HepG2 (cell line): ENCODE results near the gene SLC1A5. TPM values are rescaled to one million over a fixed set of nuclear protein-coding genes. Genes with fewer than 3 reads are reported as not detected.

Experiments
- HNF4A ChIP-seq: sonication (generic); formaldehyde crosslinking; IDR thresholded peaks from 2 replicates; pipeline ENCODE4 v1.4.0; 2020; ENCODE audit warnings: missing genetic modification reagents
- IRX3 ChIP-seq: sonication (generic); formaldehyde crosslinking; IDR thresholded peaks from 2 replicates; pipeline ENCODE4 v1.8.1; 2023; ENCODE audit warnings: mild to moderate bottlenecking, low read depth, missing genetic modification reagents, borderline replicate concordance
- NBN ChIP-seq: fragments of 450-650 bp; conservative IDR thresholded peaks from 2 replicates; pipeline ENCODE4 v1.6.1; 2017
- NR3C1 ChIP-seq: sonication (generic); formaldehyde crosslinking; IDR thresholded peaks from 2 replicates; pipeline ENCODE4 v1.4.0; 2020; ENCODE audit warnings: missing genetic modification reagents
- PAWR ChIP-seq: sonication (generic); formaldehyde crosslinking; IDR thresholded peaks from 2 replicates; pipeline ENCODE4 v1.4.0; 2020; ENCODE audit warnings: missing genetic modification reagents, mild to moderate bottlenecking, borderline replicate concordance
- PHB2 ChIP-seq: fragments of 450-650 bp; IDR thresholded peaks from 2 replicates; pipeline ENCODE4 v1.6.1; 2018; ENCODE audit not compliant: partially characterized antibody
- STAT5B ChIP-seq: sonication (generic); formaldehyde crosslinking; IDR thresholded peaks from 2 replicates; pipeline ENCODE4 v1.4.0; 2020; ENCODE audit warnings: missing genetic modification reagents
- ZC3H4 ChIP-seq: sonication (generic); formaldehyde crosslinking; IDR thresholded peaks from 2 replicates; pipeline ENCODE4 v1.4.0; 2020; ENCODE audit warnings: missing genetic modification reagents, borderline replicate concordance
- ZFP36L2 ChIP-seq: sonication (generic); formaldehyde crosslinking; IDR thresholded peaks from 2 replicates; pipeline ENCODE4 v1.4.0; 2020; ENCODE audit warnings: missing genetic modification reagents
- ZMAT3 ChIP-seq: sonication (generic); formaldehyde crosslinking; conservative IDR thresholded peaks from 2 replicates; pipeline ENCODE4 v1.7.0; 2021; ENCODE audit warnings: missing genetic modification reagents
- ZNF207 ChIP-seq: fragments of 450-650 bp; IDR thresholded peaks from 2 replicates; pipeline ENCODE4 v1.6.1; 2016; ENCODE audit warnings: antibody characterized with exemption, borderline replicate concordance
- ZNF260 ChIP-seq: sonication (generic); formaldehyde crosslinking; IDR thresholded peaks from 2 replicates; pipeline ENCODE4 v1.4.0; 2020; ENCODE audit warnings: missing genetic modification reagents, low read depth, mild to moderate bottlenecking, borderline replicate concordance
- ZNF292 ChIP-seq: sonication (generic); formaldehyde crosslinking; IDR thresholded peaks from 2 replicates; pipeline ENCODE4 v1.8.1; 2022; ENCODE audit warnings: mild to moderate bottlenecking, low read depth, missing genetic modification reagents, borderline replicate concordance
- ZNF616 ChIP-seq: sonication (generic); formaldehyde crosslinking; IDR thresholded peaks from 2 replicates; pipeline ENCODE4 v1.5.0; 2020; ENCODE audit warnings: low read depth, mild to moderate bottlenecking, missing genetic modification reagents
- ZNF644 ChIP-seq: IDR thresholded peaks from 2 replicates; pipeline ENCODE4 v1.6.1; 2016; ENCODE audit warnings: low read depth
- ZSCAN31 ChIP-seq: sonication (generic); formaldehyde crosslinking; IDR thresholded peaks from 2 replicates; pipeline ENCODE4 v1.5.0; 2020; ENCODE audit warnings: low read depth, mild to moderate bottlenecking, missing genetic modification reagents
- ZSCAN9 ChIP-seq: IDR thresholded peaks from 2 replicates; pipeline ENCODE4 v1.6.1; 2016; ENCODE audit warnings: borderline replicate concordance
- polyA plus RNA-seq, 8 experiments: library from polyadenylated mRNA; depleted of rRNA in 3 of 8; stranded (reverse) in 7 of 8; unstranded in 1 of 8; fragments of >200 nt; fragmentation: Illumina TruSeq in 4 of 8; extraction: Trizol in 4 of 8; gene quantifications; 2 replicates each; pipeline versions ENCODE4 v1.2.1 to v1.2.3, GENCODE V29; 2011 to 2016; ENCODE audit warnings: low read depth in 4 of 8, missing spikeins in 1 of 8, mixed read lengths in 1 of 8; ENCODE audit not compliant: insufficient read depth in 1 of 8
- total RNA-seq, 5 experiments: library from RNA; depleted of rRNA; stranded (reverse); fragments of >200 nt; fragmentation: Illumina TruSeq; extraction: Trizol; gene quantifications; 2 replicates each; pipeline ENCODE4 v1.2.3, GENCODE V29; 2016; ENCODE audit warnings: low read depth in 1 of 5
- TF ChIP-seq, protein P1 (sequence below): sonication (generic); formaldehyde crosslinking; IDR thresholded peaks from 2 replicates; pipeline ENCODE4 v1.8.1; 2023; ENCODE audit warnings: mild to moderate bottlenecking, moderate library complexity, missing genetic modification reagents
- TF ChIP-seq, protein P2 (sequence below): sonication (generic); formaldehyde crosslinking; IDR thresholded peaks from 2 replicates; pipeline ENCODE4 v1.9.0; 2021; ENCODE audit warnings: missing genetic modification reagents, borderline replicate concordance
- TF ChIP-seq, protein P3 (sequence below): sonication (generic); formaldehyde crosslinking; IDR thresholded peaks from 2 replicates; pipeline ENCODE4 v1.5.0; 2020; ENCODE audit warnings: missing genetic modification reagents, mild to moderate bottlenecking, borderline replicate concordance
- TF ChIP-seq, protein P4 (sequence below): sonication (generic); formaldehyde crosslinking; IDR thresholded peaks from 2 replicates; pipeline ENCODE4 v1.5.1; 2020; ENCODE audit warnings: missing genetic modification reagents, mild to moderate bottlenecking, borderline replicate concordance

Gene SLC1A5
- total and polyA plus RNA-seq, 2 of the 13 experiments (the other 11 are each of a cell fraction or from before 2014, with no cell fraction given): 120 to 159 TPM

- TF ChIP-seq, protein P1, sequence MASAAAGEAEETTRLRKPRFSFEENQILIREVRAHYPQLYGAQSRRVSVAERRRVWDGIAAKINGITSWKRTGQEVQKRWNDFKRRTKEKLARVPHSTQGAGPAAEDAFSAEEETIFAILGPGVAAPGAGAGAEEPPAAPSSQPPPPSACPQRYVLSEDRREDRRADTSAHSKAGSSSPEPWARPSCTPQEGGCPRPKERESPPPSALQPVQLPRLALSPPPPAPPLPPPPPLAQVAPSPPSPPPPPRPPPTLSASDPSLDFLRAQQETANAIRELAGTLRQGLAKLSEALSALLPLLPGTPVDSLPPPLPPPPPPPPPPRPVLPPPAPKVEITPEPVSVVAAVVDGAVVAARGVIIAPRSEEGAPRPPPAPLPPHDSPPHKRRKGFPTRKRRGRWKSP: peak; percentile 46; the same call in 1 of the 2 replicates
- TF ChIP-seq ZNF644 (CRISPR knock-in tag): no peak
- no peak for TF ChIP-seq ZNF207
- TF ChIP-seq ZC3H4: no peak
- TF ChIP-seq STAT5B: no peak
- TF ChIP-seq, protein P2, sequence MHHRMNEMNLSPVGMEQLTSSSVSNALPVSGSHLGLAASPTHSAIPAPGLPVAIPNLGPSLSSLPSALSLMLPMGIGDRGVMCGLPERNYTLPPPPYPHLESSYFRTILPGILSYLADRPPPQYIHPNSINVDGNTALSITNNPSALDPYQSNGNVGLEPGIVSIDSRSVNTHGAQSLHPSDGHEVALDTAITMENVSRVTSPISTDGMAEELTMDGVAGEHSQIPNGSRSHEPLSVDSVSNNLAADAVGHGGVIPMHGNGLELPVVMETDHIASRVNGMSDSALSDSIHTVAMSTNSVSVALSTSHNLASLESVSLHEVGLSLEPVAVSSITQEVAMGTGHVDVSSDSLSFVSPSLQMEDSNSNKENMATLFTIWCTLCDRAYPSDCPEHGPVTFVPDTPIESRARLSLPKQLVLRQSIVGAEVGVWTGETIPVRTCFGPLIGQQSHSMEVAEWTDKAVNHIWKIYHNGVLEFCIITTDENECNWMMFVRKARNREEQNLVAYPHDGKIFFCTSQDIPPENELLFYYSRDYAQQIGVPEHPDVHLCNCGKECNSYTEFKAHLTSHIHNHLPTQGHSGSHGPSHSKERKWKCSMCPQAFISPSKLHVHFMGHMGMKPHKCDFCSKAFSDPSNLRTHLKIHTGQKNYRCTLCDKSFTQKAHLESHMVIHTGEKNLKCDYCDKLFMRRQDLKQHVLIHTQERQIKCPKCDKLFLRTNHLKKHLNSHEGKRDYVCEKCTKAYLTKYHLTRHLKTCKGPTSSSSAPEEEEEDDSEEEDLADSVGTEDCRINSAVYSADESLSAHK (CRISPR knock-in tag): no peak
- TF ChIP-seq ZMAT3 (CRISPR knock-in tag): no peak; the same call in 1 of the 2 replicates
- no peak for TF ChIP-seq NR3C1 (CRISPR knock-in tag)
- no peak for TF ChIP-seq ZNF292 (CRISPR knock-in tag)
- TF ChIP-seq ZNF616: 0 out of 2 replicates have a peak, but pooled peaks have one; percentile 52
- TF ChIP-seq, protein P3, sequence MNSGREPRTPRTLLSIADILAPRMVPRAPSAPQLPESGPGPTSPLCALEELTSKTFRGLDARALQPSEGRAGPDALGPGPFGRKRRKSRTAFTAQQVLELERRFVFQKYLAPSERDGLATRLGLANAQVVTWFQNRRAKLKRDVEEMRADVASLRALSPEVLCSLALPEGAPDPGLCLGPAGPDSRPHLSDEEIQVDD (CRISPR knock-in tag): peak; percentile 78; the same call in 1 of the 2 replicates
- no peak for TF ChIP-seq PAWR (CRISPR knock-in tag)
- TF ChIP-seq ZFP36L2 (CRISPR knock-in tag): no peak
- TF ChIP-seq IRX3: no peak
- TF ChIP-seq NBN: no peak
- no peak for TF ChIP-seq HNF4A (CRISPR knock-in tag)
- no peak for TF ChIP-seq ZNF260 (CRISPR knock-in tag)
- TF ChIP-seq, protein P4, sequence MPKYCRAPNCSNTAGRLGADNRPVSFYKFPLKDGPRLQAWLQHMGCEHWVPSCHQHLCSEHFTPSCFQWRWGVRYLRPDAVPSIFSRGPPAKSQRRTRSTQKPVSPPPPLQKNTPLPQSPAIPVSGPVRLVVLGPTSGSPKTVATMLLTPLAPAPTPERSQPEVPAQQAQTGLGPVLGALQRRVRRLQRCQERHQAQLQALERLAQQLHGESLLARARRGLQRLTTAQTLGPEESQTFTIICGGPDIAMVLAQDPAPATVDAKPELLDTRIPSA (CRISPR knock-in tag): no peak
- no peak for TF ChIP-seq ZSCAN9 (CRISPR knock-in tag)
- 0 out of 2 replicates have a peak, but pooled peaks have one; percentile 24 for TF ChIP-seq ZSCAN31 (CRISPR knock-in tag)
- TF ChIP-seq PHB2: no peak
These were observed 798 bp downstream of the SLC1A5 start (continued) for GRCh38 chr19:46787331-46788261.
